GM18861 (cell line): Measurements from ENCODE around the gene PIK3C2G.

Experiments
- ATAC-seq: cut with Tn5 transposase; IDR thresholded peaks from one replicate; pipeline ENCODE4 v1.9.1; 2021; ENCODE audit not compliant: unreplicated experiment

The PIK3C2G gene

GRCh38 chr12:18696971-18697602 is 435.8 kb downstream of the PIK3C2G start:
- ATAC-seq, result no peak
